GM23338 (cell line): Measurements from ENCODE around the gene COL1A1. TPM values are rescaled to one million over a fixed set of nuclear protein-coding genes. Genes with fewer than 3 reads are reported as not detected.

ENCODE experiments used
- ATAC-seq: fragments of 200-7000 bp; cut with Tn5 transposase; 3 replicates; pipeline ENCODE4 v1.9.1; 2020
- DNase-seq: peaks from one replicate; pipeline ENCODE4 v3.0.0-alpha.2; 2015; ENCODE audit warnings: low spot score
- H2AFZ ChIP-seq: fragments of 200-600 bp; sonication (generic); 2 replicates; pipeline ENCODE4 v1.8.0; 2016; ENCODE audit warnings: antibody characterized with exemption, mild to moderate bottlenecking, moderate library complexity
- H3F3A ChIP-seq: fragments of 200-600 bp; sonication (generic); replicated peaks from 2 replicates; pipeline ENCODE4 v1.8.0; 2017; ENCODE audit warnings: antibody characterized with exemption, mixed run types, low read depth
- H3K27ac ChIP-seq: fragments of 200-600 bp; sonication (generic); 2 replicates; pipeline ENCODE4 v1.6.1; 2016; ENCODE audit warnings: low read depth
- H3K27me3 ChIP-seq: fragments of 200-600 bp; sonication (generic); 2 replicates; pipeline ENCODE4 v1.8.0; 2016; ENCODE audit warnings: mild to moderate bottlenecking, mixed run types, moderate library complexity; ENCODE audit not compliant: insufficient read depth
- H3K36me3 ChIP-seq: fragments of 200-600 bp; sonication (generic); 2 replicates; pipeline ENCODE4 v1.8.0; 2016; ENCODE audit warnings: mild to moderate bottlenecking; ENCODE audit not compliant: insufficient read depth
- H3K4me1 ChIP-seq: fragments of 200-600 bp; sonication (generic); 2 replicates; pipeline ENCODE4 v1.8.0; 2016; ENCODE audit warnings: mild to moderate bottlenecking, moderate library complexity; ENCODE audit not compliant: insufficient read depth
- H3K4me2 ChIP-seq: fragments of 200-600 bp; sonication (generic); 2 replicates; pipeline ENCODE4 v1.7.1; 2017; ENCODE audit warnings: mixed run types
- H3K4me3 ChIP-seq: fragments of 200-600 bp; sonication (generic); 2 replicates; pipeline ENCODE4 v1.6.1; 2016; ENCODE audit warnings: mixed run types
- H3K79me2 ChIP-seq: fragments of 200-600 bp; sonication (generic); replicated peaks from 2 replicates; pipeline ENCODE4 v1.8.0; 2017; ENCODE audit warnings: mild to moderate bottlenecking; ENCODE audit not compliant: insufficient read depth
- H3K9me2 ChIP-seq: fragments of 200-600 bp; sonication (generic); 2 replicates; pipeline ENCODE4 v1.8.0; 2017; ENCODE audit not compliant: insufficient read depth
- H4K20me1 ChIP-seq: fragments of 200-600 bp; sonication (generic); replicated peaks from 2 replicates; pipeline ENCODE4 v1.8.0; 2017; ENCODE audit warnings: mild to moderate bottlenecking; ENCODE audit not compliant: insufficient read depth
- H3K27ac Mint-ChIP-seq: 2 replicates; pipeline ENCODE4 v1.8.0; 2020; ENCODE audit warnings: inconsistent platforms, mild to moderate bottlenecking, moderate library complexity, mixed read lengths
- H3K27me3 Mint-ChIP-seq: 3 replicates; pipeline ENCODE4 v1.8.0; 2022; ENCODE audit warnings: low read depth, mild to moderate bottlenecking, moderate library complexity, mixed read lengths, inconsistent platforms; ENCODE audit not compliant: insufficient read depth, poor library complexity
- H3K36me3 Mint-ChIP-seq: 3 replicates; pipeline ENCODE4 v1.8.0; 2021; ENCODE audit warnings: low read depth, mild to moderate bottlenecking, inconsistent platforms, moderate library complexity, mixed read lengths
- H3K4me1 Mint-ChIP-seq: 3 replicates; pipeline ENCODE4 v1.8.0; 2020; ENCODE audit warnings: mild to moderate bottlenecking, inconsistent platforms, mixed read lengths
- H3K4me3 Mint-ChIP-seq: 3 replicates; pipeline ENCODE4 v1.8.0; 2021; ENCODE audit warnings: moderate library complexity, mild to moderate bottlenecking, inconsistent platforms, mixed read lengths
- H3K9me3 Mint-ChIP-seq: 3 replicates; pipeline ENCODE4 v1.8.0; 2020; ENCODE audit warnings: moderate library complexity, mild to moderate bottlenecking, inconsistent platforms, mixed read lengths
- CREB1 ChIP-seq: fragments of 250-450 bp; sonication (Bioruptor Pico); IDR thresholded peaks from 2 replicates; pipeline ENCODE4 v1.5.0; 2020; ENCODE audit warnings: low read depth, mild to moderate bottlenecking, moderate library complexity
- EZH2 ChIP-seq: fragments of 200-600 bp; sonication (generic); IDR thresholded peaks from one replicate; pipeline ENCODE4 v1.8.0; 2017; ENCODE audit warnings: antibody characterized with exemption, mild to moderate bottlenecking, low read depth; ENCODE audit not compliant: unreplicated experiment
- EZH2phosphoT487 ChIP-seq: fragments of 200-600 bp; sonication (generic); IDR thresholded peaks from one replicate; pipeline ENCODE4 v1.8.1; 2018; ENCODE audit warnings: antibody characterized with exemption; ENCODE audit not compliant: unreplicated experiment
- JUNB ChIP-seq: IDR thresholded peaks from one replicate; pipeline ENCODE4 v1.6.1; 2016; ENCODE audit warnings: antibody characterized with exemption; ENCODE audit not compliant: unreplicated experiment
- NANOG ChIP-seq: IDR thresholded peaks from 2 replicates; pipeline ENCODE4 v1.6.1; 2016; ENCODE audit warnings: antibody characterized with exemption, borderline replicate concordance
- POLR2AphosphoS5 ChIP-seq: IDR thresholded peaks from 2 replicates; pipeline ENCODE4 v1.6.1; 2016; ENCODE audit warnings: antibody characterized with exemption, low read depth
- STAT1 ChIP-seq: IDR thresholded peaks from one replicate; pipeline ENCODE4 v1.6.1; 2016; ENCODE audit warnings: antibody characterized with exemption; ENCODE audit not compliant: unreplicated experiment
- ZNF114 ChIP-seq: fragments of 250-450 bp; sonication (Bioruptor Pico); IDR thresholded peaks from 2 replicates; pipeline ENCODE4 v1.5.0; 2020; ENCODE audit warnings: mild to moderate bottlenecking, moderate library complexity
- ZNF331 ChIP-seq: fragments of 250-450 bp; sonication (Bioruptor Pico); IDR thresholded peaks from 2 replicates; pipeline ENCODE4 v1.5.0; 2020; ENCODE audit warnings: low read depth, mild to moderate bottlenecking, moderate library complexity
- polyA plus RNA-seq: library from polyadenylated mRNA; unstranded; fragments of >200 nt; fragmentation: Nextera tagmentation; extraction: Ambion mirVana; gene quantifications from 2 replicates; pipeline ENCODE4 v1.2.1, GENCODE V29; 2016
- total RNA-seq: library from RNA; depleted of rRNA; stranded (reverse); fragments of >200 nt; shearing (Covaris generic); gene quantifications from 2 replicates; pipeline ENCODE4 v1.2.3, GENCODE V29; 2014
- TF ChIP-seq, protein P1 (sequence below): IDR thresholded peaks from 2 replicates; pipeline ENCODE4 v1.6.1; 2016; ENCODE audit warnings: antibody characterized with exemption
- TF ChIP-seq, protein P2 (sequence below), 2 experiments: fragments of 200-600 bp in 1 of 2; sonication (generic) in 1 of 2; conservative IDR thresholded peaks; 2 replicates each; pipeline versions ENCODE4 v1.5.1 to v1.6.1; 2016 to 2017; ENCODE audit warnings: antibody characterized with exemption in 2 of 2, low read depth in 2 of 2, mild to moderate bottlenecking in 2 of 2, moderate library complexity in 1 of 2
- TF ChIP-seq, protein P3 (sequence below): fragments of 250-450 bp; sonication (Bioruptor Pico); IDR thresholded peaks from 2 replicates; pipeline ENCODE4 v1.5.0; 2020; ENCODE audit warnings: mild to moderate bottlenecking, moderate library complexity
- TF ChIP-seq, protein P4 (sequence below): IDR thresholded peaks from one replicate; pipeline ENCODE4 v1.6.1; 2018; ENCODE audit warnings: antibody characterized with exemption; ENCODE audit not compliant: unreplicated experiment

Gene COL1A1
- total and polyA plus RNA-seq, 2 experiments from 2014 or later, result 21.2 to 34.3 TPM

DNA sequence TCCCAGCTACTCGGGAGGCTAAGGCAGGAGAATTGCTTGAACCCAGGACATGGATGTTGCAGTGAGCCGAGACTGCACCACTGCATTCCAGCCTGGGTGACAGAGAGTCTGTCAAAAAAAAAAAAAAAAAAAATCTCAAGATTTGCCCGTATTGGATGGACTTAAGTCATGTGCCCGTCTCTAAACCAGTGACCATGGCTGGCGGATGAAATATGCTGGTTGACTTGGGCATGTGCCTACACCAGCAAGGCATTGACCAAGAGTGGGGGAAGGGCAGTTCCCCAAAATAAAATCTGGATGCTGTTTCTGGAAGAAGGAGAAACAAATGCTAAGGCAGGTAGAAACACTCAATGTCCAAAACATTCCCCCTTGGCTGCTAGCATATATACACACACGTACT, 21.5 kb upstream of the COL1A1 start:
- Histone ChIP-seq H3K36me3 (no peaks in the 10 kb centered on the region), H3K27ac (no peak overlapping the region), H3K4me1 (no peaks in the 10 kb centered on the region), H3K27me3 (no peaks in the 10 kb centered on the region), H2AFZ (no peak overlapping the region), H3F3A (no peaks in the 10 kb centered on the region), H4K20me1 (no peaks in the 10 kb centered on the region), H3K9me2 (peaks cover 5% of the 10 kb centered on the region; the same call in 1 of the 2 replicates), H3K4me3 (no peak overlapping the region), H3K4me2 (no peak overlapping the region), H3K79me2 (no peaks in the 10 kb centered on the region)
- peaks cover 34% of the 10 kb centered on the region for H3K9me3 Mint-ChIP-seq
- H3K4me3 Mint-ChIP-seq, result no peak overlapping the region
- H3K27ac Mint-ChIP-seq, result no peak overlapping the region
- ATAC-seq (no peak), DNase-seq (no peak)
- H3K4me1 Mint-ChIP-seq, result peaks cover 23% of the 10 kb centered on the region
- peaks cover 17% of the 10 kb centered on the region for H3K36me3 Mint-ChIP-seq
- H3K27me3 Mint-ChIP-seq, result peaks cover 2% of the 10 kb centered on the region
- TF ChIP-seq ZNF331 (CRISPR knock-in tag) (no peak), NANOG (no peak), JUNB (no peak), POLR2AphosphoS5 (no peak), EZH2 (no peak), CREB1 (CRISPR knock-in tag) (no peak), STAT1 (no peak), ZNF114 (CRISPR knock-in tag) (no peak), EZH2phosphoT487 (no peak)
- TF ChIP-seq, protein P1, sequence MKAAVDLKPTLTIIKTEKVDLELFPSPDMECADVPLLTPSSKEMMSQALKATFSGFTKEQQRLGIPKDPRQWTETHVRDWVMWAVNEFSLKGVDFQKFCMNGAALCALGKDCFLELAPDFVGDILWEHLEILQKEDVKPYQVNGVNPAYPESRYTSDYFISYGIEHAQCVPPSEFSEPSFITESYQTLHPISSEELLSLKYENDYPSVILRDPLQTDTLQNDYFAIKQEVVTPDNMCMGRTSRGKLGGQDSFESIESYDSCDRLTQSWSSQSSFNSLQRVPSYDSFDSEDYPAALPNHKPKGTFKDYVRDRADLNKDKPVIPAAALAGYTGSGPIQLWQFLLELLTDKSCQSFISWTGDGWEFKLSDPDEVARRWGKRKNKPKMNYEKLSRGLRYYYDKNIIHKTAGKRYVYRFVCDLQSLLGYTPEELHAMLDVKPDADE, result no peak
- TF ChIP-seq, protein P2, sequence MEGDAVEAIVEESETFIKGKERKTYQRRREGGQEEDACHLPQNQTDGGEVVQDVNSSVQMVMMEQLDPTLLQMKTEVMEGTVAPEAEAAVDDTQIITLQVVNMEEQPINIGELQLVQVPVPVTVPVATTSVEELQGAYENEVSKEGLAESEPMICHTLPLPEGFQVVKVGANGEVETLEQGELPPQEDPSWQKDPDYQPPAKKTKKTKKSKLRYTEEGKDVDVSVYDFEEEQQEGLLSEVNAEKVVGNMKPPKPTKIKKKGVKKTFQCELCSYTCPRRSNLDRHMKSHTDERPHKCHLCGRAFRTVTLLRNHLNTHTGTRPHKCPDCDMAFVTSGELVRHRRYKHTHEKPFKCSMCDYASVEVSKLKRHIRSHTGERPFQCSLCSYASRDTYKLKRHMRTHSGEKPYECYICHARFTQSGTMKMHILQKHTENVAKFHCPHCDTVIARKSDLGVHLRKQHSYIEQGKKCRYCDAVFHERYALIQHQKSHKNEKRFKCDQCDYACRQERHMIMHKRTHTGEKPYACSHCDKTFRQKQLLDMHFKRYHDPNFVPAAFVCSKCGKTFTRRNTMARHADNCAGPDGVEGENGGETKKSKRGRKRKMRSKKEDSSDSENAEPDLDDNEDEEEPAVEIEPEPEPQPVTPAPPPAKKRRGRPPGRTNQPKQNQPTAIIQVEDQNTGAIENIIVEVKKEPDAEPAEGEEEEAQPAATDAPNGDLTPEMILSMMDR (conservative IDR thresholded peaks at IDR 0.05; ENCODE audit: low read depth in 2 of 2), result no peak
- TF ChIP-seq, protein P3, sequence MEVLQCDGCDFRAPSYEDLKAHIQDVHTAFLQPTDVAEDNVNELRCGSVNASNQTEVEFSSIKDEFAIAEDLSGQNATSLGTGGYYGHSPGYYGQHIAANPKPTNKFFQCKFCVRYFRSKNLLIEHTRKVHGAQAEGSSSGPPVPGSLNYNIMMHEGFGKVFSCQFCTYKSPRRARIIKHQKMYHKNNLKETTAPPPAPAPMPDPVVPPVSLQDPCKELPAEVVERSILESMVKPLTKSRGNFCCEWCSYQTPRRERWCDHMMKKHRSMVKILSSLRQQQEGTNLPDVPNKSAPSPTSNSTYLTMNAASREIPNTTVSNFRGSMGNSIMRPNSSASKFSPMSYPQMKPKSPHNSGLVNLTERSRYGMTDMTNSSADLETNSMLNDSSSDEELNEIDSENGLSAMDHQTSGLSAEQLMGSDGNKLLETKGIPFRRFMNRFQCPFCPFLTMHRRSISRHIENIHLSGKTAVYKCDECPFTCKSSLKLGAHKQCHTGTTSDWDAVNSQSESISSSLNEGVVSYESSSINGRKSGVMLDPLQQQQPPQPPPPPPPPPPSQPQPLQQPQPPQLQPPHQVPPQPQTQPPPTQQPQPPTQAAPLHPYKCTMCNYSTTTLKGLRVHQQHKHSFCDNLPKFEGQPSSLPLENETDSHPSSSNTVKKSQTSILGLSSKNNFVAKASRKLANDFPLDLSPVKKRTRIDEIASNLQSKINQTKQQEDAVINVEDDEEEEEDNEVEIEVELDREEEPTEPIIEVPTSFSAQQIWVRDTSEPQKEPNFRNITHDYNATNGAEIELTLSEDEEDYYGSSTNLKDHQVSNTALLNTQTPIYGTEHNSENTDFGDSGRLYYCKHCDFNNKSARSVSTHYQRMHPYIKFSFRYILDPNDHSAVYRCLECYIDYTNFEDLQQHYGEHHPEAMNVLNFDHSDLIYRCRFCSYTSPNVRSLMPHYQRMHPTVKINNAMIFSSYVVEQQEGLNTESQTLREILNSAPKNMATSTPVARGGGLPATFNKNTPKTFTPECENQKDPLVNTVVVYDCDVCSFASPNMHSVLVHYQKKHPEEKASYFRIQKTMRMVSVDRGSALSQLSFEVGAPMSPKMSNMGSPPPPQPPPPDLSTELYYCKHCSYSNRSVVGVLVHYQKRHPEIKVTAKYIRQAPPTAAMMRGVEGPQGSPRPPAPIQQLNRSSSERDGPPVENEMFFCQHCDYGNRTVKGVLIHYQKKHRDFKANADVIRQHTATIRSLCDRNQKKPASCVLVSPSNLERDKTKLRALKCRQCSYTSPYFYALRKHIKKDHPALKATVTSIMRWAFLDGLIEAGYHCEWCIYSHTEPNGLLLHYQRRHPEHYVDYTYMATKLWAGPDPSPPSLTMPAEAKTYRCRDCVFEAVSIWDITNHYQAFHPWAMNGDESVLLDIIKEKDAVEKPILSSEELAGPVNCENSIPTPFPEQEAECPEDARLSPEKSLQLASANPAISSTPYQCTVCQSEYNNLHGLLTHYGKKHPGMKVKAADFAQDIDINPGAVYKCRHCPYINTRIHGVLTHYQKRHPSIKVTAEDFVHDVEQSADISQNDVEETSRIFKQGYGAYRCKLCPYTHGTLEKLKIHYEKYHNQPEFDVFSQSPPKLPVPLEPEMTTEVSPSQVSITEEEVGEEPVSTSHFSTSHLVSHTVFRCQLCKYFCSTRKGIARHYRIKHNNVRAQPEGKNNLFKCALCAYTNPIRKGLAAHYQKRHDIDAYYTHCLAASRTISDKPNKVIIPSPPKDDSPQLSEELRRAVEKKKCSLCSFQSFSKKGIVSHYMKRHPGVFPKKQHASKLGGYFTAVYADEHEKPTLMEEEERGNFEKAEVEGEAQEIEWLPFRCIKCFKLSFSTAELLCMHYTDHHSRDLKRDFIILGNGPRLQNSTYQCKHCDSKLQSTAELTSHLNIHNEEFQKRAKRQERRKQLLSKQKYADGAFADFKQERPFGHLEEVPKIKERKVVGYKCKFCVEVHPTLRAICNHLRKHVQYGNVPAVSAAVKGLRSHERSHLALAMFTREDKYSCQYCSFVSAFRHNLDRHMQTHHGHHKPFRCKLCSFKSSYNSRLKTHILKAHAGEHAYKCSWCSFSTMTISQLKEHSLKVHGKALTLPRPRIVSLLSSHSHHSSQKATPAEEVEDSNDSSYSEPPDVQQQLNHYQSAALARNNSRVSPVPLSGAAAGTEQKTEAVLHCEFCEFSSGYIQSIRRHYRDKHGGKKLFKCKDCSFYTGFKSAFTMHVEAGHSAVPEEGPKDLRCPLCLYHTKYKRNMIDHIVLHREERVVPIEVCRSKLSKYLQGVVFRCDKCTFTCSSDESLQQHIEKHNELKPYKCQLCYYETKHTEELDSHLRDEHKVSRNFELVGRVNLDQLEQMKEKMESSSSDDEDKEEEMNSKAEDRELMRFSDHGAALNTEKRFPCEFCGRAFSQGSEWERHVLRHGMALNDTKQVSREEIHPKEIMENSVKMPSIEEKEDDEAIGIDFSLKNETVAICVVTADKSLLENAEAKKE (CRISPR knock-in tag), result no peak
- TF ChIP-seq, protein P4, sequence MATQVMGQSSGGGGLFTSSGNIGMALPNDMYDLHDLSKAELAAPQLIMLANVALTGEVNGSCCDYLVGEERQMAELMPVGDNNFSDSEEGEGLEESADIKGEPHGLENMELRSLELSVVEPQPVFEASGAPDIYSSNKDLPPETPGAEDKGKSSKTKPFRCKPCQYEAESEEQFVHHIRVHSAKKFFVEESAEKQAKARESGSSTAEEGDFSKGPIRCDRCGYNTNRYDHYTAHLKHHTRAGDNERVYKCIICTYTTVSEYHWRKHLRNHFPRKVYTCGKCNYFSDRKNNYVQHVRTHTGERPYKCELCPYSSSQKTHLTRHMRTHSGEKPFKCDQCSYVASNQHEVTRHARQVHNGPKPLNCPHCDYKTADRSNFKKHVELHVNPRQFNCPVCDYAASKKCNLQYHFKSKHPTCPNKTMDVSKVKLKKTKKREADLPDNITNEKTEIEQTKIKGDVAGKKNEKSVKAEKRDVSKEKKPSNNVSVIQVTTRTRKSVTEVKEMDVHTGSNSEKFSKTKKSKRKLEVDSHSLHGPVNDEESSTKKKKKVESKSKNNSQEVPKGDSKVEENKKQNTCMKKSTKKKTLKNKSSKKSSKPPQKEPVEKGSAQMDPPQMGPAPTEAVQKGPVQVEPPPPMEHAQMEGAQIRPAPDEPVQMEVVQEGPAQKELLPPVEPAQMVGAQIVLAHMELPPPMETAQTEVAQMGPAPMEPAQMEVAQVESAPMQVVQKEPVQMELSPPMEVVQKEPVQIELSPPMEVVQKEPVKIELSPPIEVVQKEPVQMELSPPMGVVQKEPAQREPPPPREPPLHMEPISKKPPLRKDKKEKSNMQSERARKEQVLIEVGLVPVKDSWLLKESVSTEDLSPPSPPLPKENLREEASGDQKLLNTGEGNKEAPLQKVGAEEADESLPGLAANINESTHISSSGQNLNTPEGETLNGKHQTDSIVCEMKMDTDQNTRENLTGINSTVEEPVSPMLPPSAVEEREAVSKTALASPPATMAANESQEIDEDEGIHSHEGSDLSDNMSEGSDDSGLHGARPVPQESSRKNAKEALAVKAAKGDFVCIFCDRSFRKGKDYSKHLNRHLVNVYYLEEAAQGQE, result no peak
